HCT116 (cell line): ENCODE data around the gene LSM10. TPM values are rescaled to one million over a fixed set of nuclear protein-coding genes. Genes with fewer than 3 reads are reported as not detected.

Source experiments
- ATAC-seq: fragments of 200-7000 bp; cut with Tn5 transposase; 2 replicates; pipeline ENCODE4 v1.9.1; 2020; ENCODE audit warnings: mild to moderate bottlenecking, moderate library complexity
- BruUV-seq: library from RNA; stranded (reverse); fragments of 400-500 nt; replicated peaks from 2 replicates; lab custom pipeline; 2021; lab: Mats Ljungman, UMichigan
- CTCF ChIA-PET: fragments of 300-600 bp; sonication (Branson Sonifier 250); formaldehyde crosslinking; loops from one replicate; lab custom pipeline; 2021; ENCODE audit warnings: antibody characterized with exemption; lab: Charles Lee
- POLR2A ChIA-PET: fragments of 300-600, 350-600 bp; sonication (Branson Sonifier 250); formaldehyde crosslinking; loops from one replicate; lab custom pipeline; 2021; ENCODE audit warnings: antibody characterized with exemption; lab: Charles Lee
- RAD21 ChIA-PET, 2 experiments: fragments of 300-600 bp; sonication (Branson Sonifier 250); formaldehyde crosslinking; loops; one replicate each; lab custom pipeline; 2023; ENCODE audit warnings: low total read pairs in 2 of 2; ENCODE audit not compliant: uncharacterized antibody in 2 of 2, unreplicated experiment in 2 of 2, low non-redundant PET in 1 of 2; lab: Charles Lee
- DNase-seq: peaks from one replicate; pipeline ENCODE4 v3.0.0-alpha.2; 2010; ENCODE audit warnings: low read depth, low spot score
- H2AFZ ChIP-seq: fragments of 200-600 bp; shearing (Covaris generic), sonication (generic); 2 replicates; pipeline ENCODE4 v1.6.1; 2017; ENCODE audit warnings: low read depth, mixed run types, mixed read lengths, antibody characterized with exemption, low read length; ENCODE audit not compliant: poor library complexity, severe bottlenecking
- H3K27ac ChIP-seq: 2 replicates; pipeline ENCODE4 v1.5.1; 2012; ENCODE audit warnings: low read depth, low read length
- H3K27me3 ChIP-seq: fragments of 200-600 bp; sonication (generic); 2 replicates; pipeline ENCODE4 v1.6.1; 2016; ENCODE audit warnings: mixed run types, low read length, mixed read lengths; ENCODE audit not compliant: insufficient read depth
- H3K36me3 ChIP-seq, 2 experiments: fragments of 200-500 bp in 1 of 2; fragments of 200-600 bp in 1 of 2; sonication (Bioruptor generic) in 1 of 2; sonication (generic) in 1 of 2; 2 replicates each; pipeline versions ENCODE4 v1.5.1 to v1.6.1; 2014 to 2016; ENCODE audit warnings: low read length in 2 of 2, inconsistent platforms in 1 of 2, mixed read lengths in 1 of 2, mixed run types in 1 of 2; ENCODE audit not compliant: insufficient read depth in 2 of 2, control insufficient read depth in 1 of 2
- H3K4me1 ChIP-seq, 2 experiments: fragments of 200-600 bp in 1 of 2; sonication (generic) in 1 of 2; 2 replicates each; pipeline versions ENCODE4 v1.5.1 to v1.6.1; 2012 to 2017; ENCODE audit warnings: low read length in 2 of 2, inconsistent platforms in 1 of 2, mild to moderate bottlenecking in 1 of 2, mixed read lengths in 1 of 2, mixed run types in 1 of 2, moderate library complexity in 1 of 2; ENCODE audit not compliant: insufficient read depth in 2 of 2, control insufficient read depth in 1 of 2
- H3K4me2 ChIP-seq: fragments of 200-600 bp; sonication (generic); 2 replicates; pipeline ENCODE4 v1.6.1; 2017; ENCODE audit warnings: mixed run types, low read length, mixed read lengths
- H3K4me3 ChIP-seq, 2 experiments: fragments of 200-600 bp in 1 of 2; sonication (generic) in 1 of 2; replicated peaks in 1 of 2; 2 replicates each; pipeline ENCODE4 v1.5.1; 2011 to 2016; ENCODE audit warnings: low read length in 2 of 2, control low read depth in 1 of 2, low read depth in 1 of 2, mild to moderate bottlenecking in 1 of 2, mixed read lengths in 1 of 2, mixed run types in 1 of 2
- H3K79me2 ChIP-seq: fragments of 200-600 bp; sonication (generic); 2 replicates; pipeline ENCODE4 v1.6.1; 2017; ENCODE audit warnings: mild to moderate bottlenecking, mixed run types, low read length, moderate library complexity, mixed read lengths; ENCODE audit not compliant: insufficient read depth
- H3K9ac ChIP-seq: fragments of 200-600 bp; sonication (generic); 2 replicates; pipeline ENCODE4 v1.6.1; 2016; ENCODE audit warnings: low read length, mixed read lengths
- H3K9me2 ChIP-seq: fragments of 200-600 bp; sonication (generic), shearing (Covaris generic); 2 replicates; pipeline ENCODE4 v1.6.1; 2017; ENCODE audit warnings: mixed run types, mild to moderate bottlenecking, moderate library complexity; ENCODE audit not compliant: insufficient read depth
- H3K9me3 ChIP-seq, 2 experiments: fragments of 200-500 bp in 1 of 2; fragments of 200-600 bp in 1 of 2; sonication (Bioruptor generic) in 1 of 2; sonication (generic) in 1 of 2; 2 replicates each; pipeline ENCODE4 v1.6.1; 2014 to 2017; ENCODE audit warnings: low read length in 2 of 2, mixed read lengths in 2 of 2, inconsistent platforms in 1 of 2, low read depth in 1 of 2, mild to moderate bottlenecking in 1 of 2, mixed run types in 1 of 2, moderate library complexity in 1 of 2; ENCODE audit not compliant: control insufficient read depth in 1 of 2, insufficient read depth in 1 of 2
- H4K20me1 ChIP-seq: fragments of 200-600 bp; sonication (generic), shearing (Covaris generic); 2 replicates; pipeline ENCODE4 v1.6.1; 2017; ENCODE audit warnings: mixed run types, mild to moderate bottlenecking, moderate library complexity; ENCODE audit not compliant: insufficient read depth
- CBX3 ChIP-seq: IDR thresholded peaks from 2 replicates; pipeline ENCODE4 v1.6.1; 2012; ENCODE audit warnings: low read depth
- ELF1 ChIP-seq: IDR thresholded peaks from 2 replicates; pipeline ENCODE4 v1.6.1; 2012; ENCODE audit warnings: low read depth, borderline replicate concordance
- EZH2 ChIP-seq: fragments of 200-600 bp; sonication (generic); IDR thresholded peaks from 2 replicates; pipeline ENCODE4 v1.6.1; 2017; ENCODE audit warnings: antibody characterized with exemption, mixed run types
- EZH2phosphoT487 ChIP-seq: fragments of 200-600 bp; IDR thresholded peaks from 2 replicates; pipeline ENCODE4 v1.6.1; 2018; ENCODE audit warnings: antibody characterized with exemption, borderline replicate concordance
- POLR2A ChIP-seq: IDR thresholded peaks from 2 replicates; pipeline ENCODE4 v1.7.0; 2011; ENCODE audit warnings: borderline replicate concordance; ENCODE audit not compliant: insufficient read depth, insufficient read length; ENCODE audit errors: extremely low read depth
- RAD21 ChIP-seq: IDR thresholded peaks from 2 replicates; pipeline ENCODE4 v1.6.1; 2012; ENCODE audit warnings: low read depth, mild to moderate bottlenecking
- SIN3A ChIP-seq: IDR thresholded peaks from 2 replicates; pipeline ENCODE4 v1.6.1; 2012; ENCODE audit warnings: low read depth
- SRF ChIP-seq: IDR thresholded peaks from 2 replicates; pipeline ENCODE4 v1.6.1; 2012; ENCODE audit warnings: low read depth
- TCF7L2 ChIP-seq: IDR thresholded peaks from 2 replicates; pipeline ENCODE4 v1.7.0; 2011; ENCODE audit warnings: borderline replicate concordance, inconsistent platforms; ENCODE audit not compliant: insufficient read depth, insufficient read length; ENCODE audit errors: extremely low read depth
- YY1 ChIP-seq: IDR thresholded peaks from 2 replicates; pipeline ENCODE4 v1.6.1; 2011; ENCODE audit warnings: low read length, low read depth, moderate library complexity, mild to moderate bottlenecking; ENCODE audit not compliant: insufficient replicate concordance; ENCODE audit errors: extremely low read depth
- ZFX ChIP-seq: fragments of 450-650 bp; IDR thresholded peaks from 2 replicates; pipeline ENCODE4 v1.6.1; 2017
- intact Hi-C: fragments of 100-400 bp; cut with micrococcal nuclease; formaldehyde crosslinking; loops from 2 replicates; pipeline ENCODE4 v1.10.0; 2022
- total RNA-seq: library from RNA; stranded (reverse); gene quantifications from one replicate; pipeline ENCODE4 v1.2.1, GENCODE V29; 2021; ENCODE audit not compliant: unreplicated experiment

Gene LSM10
- total RNA-seq, 1 experiment from 2014 or later: 49.5 TPM

- peaks cover 34% of the 10 kb centered on the region for H3K79me2 ChIP-seq
- H4K20me1 ChIP-seq: no peaks in the 10 kb centered on the region
- peaks cover 12 to 20% of the 10 kb centered on the region in 2 experiments; a peak in 3 of 4 replicates for H3K36me3 ChIP-seq
- DNase-seq: no peak
- ChIA-PET POLR2A (interaction anchor here (2.1 to 7.4 kb wide), 2 partner anchors 9 to 10 kb away, joined by 12 to 219 read pairs; partner anchors contain the start of gene STK40), RAD21 (no interaction called here), CTCF (no interaction called here)
- peaks cover 23 to 39% of the 10 kb centered on the region in 2 experiments for H3K4me1 ChIP-seq
- no peak for TF ChIP-seq SRF
- TF ChIP-seq ELF1: no peak
- TF ChIP-seq RAD21: no peak
- TF ChIP-seq EZH2: no peak
- no peak for TF ChIP-seq CBX3
- TF ChIP-seq SIN3A: no peak
- no peak for TF ChIP-seq TCF7L2
- no peak for TF ChIP-seq EZH2phosphoT487
- TF ChIP-seq ZFX: no peak
- no peak overlapping the region; the same call in 1 of the 2 replicates for H3K27ac ChIP-seq
- intact Hi-C loops: no loop called here
- ATAC-seq: no peak
- no peak overlapping the region for H2AFZ ChIP-seq
- peak overlapping the region; percentile 94 for H3K4me2 ChIP-seq
- BruUV-seq: no TSS peak
- H3K4me3 ChIP-seq: peak overlapping the region; percentile 85 to 91
- no peaks in the 10 kb centered on the region for H3K9me2 ChIP-seq
- peak overlapping the region; percentile 90 for H3K9ac ChIP-seq
- H3K27me3 ChIP-seq: no peaks in the 10 kb centered on the region
- H3K9me3 ChIP-seq: no peaks in the 10 kb centered on the region
These were observed 1.3 kb downstream of the LSM10 start for GRCh38 chr1:36396359-36396758.

DNA sequence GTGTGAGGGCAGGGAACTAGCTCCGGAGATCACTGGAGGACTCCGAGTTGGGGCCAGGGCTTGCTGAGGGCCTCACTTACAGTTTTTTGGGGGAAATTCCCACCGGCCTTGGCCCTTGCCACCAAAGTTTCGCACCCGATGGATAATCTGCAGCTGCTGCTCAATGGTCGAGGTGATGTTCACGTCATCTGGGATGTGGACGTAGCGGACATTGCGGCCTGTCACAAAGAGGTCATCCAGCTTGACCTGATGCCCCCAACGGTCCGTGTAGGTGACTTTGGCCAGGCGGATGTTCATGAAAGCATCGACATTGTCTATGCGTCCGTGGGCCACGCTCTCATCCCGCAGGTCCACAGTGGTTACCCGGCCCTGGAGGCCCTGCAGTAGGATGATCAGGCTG, 4.0 kb downstream of the LSM10 start:
- Histone ChIP-seq H3K9me2 (no peaks in the 10 kb centered on the region), H3K27me3 (no peaks in the 10 kb centered on the region), H3K4me2 (no peak overlapping the region), H3K4me3 (no peak overlapping the region), H3K27ac (no peak overlapping the region), H3K9ac (no peak overlapping the region), H3K36me3 (peaks cover 14 to 28% of the 10 kb centered on the region in 2 experiments; a peak in 3 of 4 replicates), H3K9me3 (no peaks in the 10 kb centered on the region), H3K79me2 (peaks cover 34% of the 10 kb centered on the region), H3K4me1 (peaks cover 20 to 29% of the 10 kb centered on the region in 2 experiments), H2AFZ (no peak overlapping the region), H4K20me1 (no peaks in the 10 kb centered on the region)
- no peak for TF ChIP-seq YY1
- no peak for TF ChIP-seq TCF7L2
- no peak for TF ChIP-seq POLR2A
- intact Hi-C loops: no loop called here
- ATAC-seq (no peak), DNase-seq (no peak)
- BruUV-seq: no TSS peak
- ChIA-PET CTCF (no interaction called here), RAD21 (no interaction called here), POLR2A (no interaction called here)
